Astrocyte of the spinal cord (primary cell): ENCODE data around the gene ZNF813.
A peak's percentile ranks its signal among the peaks of the same experiment; 100 is the strongest.
"Not testable (repeated sequence)": the region's sequence is repeated elsewhere in the genome, so short reads cannot be mapped to it uniquely, and the experiment has no call there.

Experiments used
- DNase-seq: peaks from one replicate; pipeline ENCODE4 v3.0.0; 2011; ENCODE audit warnings: low read depth, low spot score
- H3K4me3 ChIP-seq: 2 replicates; pipeline ENCODE4 v1.5.1; 2011; ENCODE audit warnings: low read depth, mild to moderate bottlenecking, low read length, moderate library complexity
- in situ Hi-C: cut with HindIII; loops from 2 replicates; pipeline ENCODE4 v1.10.0; 2017; ENCODE audit warnings: low sequenced_read_pairs
- TF ChIP-seq, protein P1 (sequence below): IDR thresholded peaks from 2 replicates; pipeline ENCODE4 v1.5.1; 2012; ENCODE audit warnings: low read depth, mild to moderate bottlenecking, low read length, inconsistent platforms

ZNF813 gene

GRCh38 chr19:53511357-53511756, 43.8 kb downstream of the ZNF813 start:
- DNase-seq, result no peak
- in situ Hi-C loops, result no loop called here
- TF ChIP-seq, protein P1, sequence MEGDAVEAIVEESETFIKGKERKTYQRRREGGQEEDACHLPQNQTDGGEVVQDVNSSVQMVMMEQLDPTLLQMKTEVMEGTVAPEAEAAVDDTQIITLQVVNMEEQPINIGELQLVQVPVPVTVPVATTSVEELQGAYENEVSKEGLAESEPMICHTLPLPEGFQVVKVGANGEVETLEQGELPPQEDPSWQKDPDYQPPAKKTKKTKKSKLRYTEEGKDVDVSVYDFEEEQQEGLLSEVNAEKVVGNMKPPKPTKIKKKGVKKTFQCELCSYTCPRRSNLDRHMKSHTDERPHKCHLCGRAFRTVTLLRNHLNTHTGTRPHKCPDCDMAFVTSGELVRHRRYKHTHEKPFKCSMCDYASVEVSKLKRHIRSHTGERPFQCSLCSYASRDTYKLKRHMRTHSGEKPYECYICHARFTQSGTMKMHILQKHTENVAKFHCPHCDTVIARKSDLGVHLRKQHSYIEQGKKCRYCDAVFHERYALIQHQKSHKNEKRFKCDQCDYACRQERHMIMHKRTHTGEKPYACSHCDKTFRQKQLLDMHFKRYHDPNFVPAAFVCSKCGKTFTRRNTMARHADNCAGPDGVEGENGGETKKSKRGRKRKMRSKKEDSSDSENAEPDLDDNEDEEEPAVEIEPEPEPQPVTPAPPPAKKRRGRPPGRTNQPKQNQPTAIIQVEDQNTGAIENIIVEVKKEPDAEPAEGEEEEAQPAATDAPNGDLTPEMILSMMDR, result no peak

GRCh38 chr19:53511933-53512374, 44.4 kb downstream of the ZNF813 start:
- in situ Hi-C loops, result no loop called here
- DNase-seq, result peak; percentile 15
- TF ChIP-seq, protein P1, result peak; percentile 51
- H3K4me3 ChIP-seq, result no peak overlapping the region

More at GRCh38 chr19:53511357-53511756, 43.8 kb downstream of the ZNF813 start:
- no peak overlapping the region for H3K4me3 ChIP-seq

GRCh38 chr19:53515047-53515446, 47.5 kb downstream of the ZNF813 start:
- in situ Hi-C loops, DNase-seq, H3K4me3 ChIP-seq: not testable (repeated sequence)

GRCh38 chr19:53517114-53517741, 49.7 kb downstream of the ZNF813 start:
- in situ Hi-C loops, result no loop called here
- DNase-seq, result no peak
- TF ChIP-seq, protein P1, result no peak
- H3K4me3 ChIP-seq, result no peak overlapping the region

DNA sequence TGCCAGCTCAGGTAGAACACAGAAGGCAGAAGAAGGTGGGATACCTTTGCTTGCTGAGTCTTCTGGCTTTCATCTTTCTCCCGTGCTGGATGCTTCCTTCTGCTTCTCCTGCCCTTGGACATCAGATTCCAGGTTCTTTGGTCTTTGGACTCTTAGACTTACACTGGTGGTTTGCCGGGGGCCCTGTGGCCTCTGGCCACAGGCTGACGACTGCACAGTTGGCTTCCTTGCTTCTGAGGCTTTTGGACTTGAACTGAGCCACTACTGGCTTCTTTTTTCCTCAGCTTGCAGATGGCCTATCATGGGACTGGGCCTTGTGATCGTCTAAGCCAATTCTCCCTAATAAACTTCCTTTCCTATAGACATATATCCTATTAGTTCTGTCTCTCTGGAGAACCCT, 50.6 kb downstream of the ZNF813 start:
- H3K4me3 ChIP-seq, result no peak overlapping the region
- in situ Hi-C loops, result no loop called here
- TF ChIP-seq, protein P1, result no peak
- DNase-seq, result no peak

DNA sequence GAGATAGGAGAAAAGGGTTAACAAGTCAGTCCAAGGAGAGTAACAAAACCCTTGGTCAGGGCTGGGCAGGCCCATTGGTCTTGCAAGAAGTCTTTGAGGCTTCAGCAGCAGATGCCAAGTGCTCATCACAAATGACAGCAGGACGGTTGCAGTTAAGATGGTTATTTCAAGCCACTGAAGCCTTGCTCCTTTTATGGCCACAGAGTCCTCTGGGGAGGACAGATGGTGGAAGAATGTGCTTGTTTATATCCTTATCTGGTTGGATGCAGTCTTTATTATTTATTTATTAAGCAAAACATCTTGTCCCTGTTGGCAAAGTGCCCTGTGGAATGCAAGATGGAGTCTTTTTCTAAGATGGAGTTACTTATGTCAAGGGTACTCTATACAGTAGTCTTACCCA, 51.2 kb downstream of the ZNF813 start:
- H3K4me3 ChIP-seq, result no peak overlapping the region
- in situ Hi-C loops, result no loop called here
- TF ChIP-seq, protein P1, result no peak
- DNase-seq, result no peak

GRCh38 chr19:53519446-53519845, 51.9 kb downstream of the ZNF813 start:
- DNase-seq, result no peak
- TF ChIP-seq, protein P1, result no peak
- H3K4me3 ChIP-seq, result no peak overlapping the region
- in situ Hi-C loops, result no loop called here
